ENCODE measurements around the gene TMEM116. TPM values are rescaled to one million over a fixed set of nuclear protein-coding genes. Genes with fewer than 3 reads are reported as not detected.
"Not testable (repeated sequence)": the region's sequence is repeated elsewhere in the genome, so short reads cannot be mapped to it uniquely, and the experiment has no call there.

TMEM116 gene
- total RNA-seq, 1 experiment from 2014 or later = 22.1 TPM

GRCh38 chr12:111976291-111976690, 36.7 kb downstream of the TMEM116 start:
- no peak for DNase-seq (ENCODE audit: low spot score)

- no peak for DNase-seq (ENCODE audit: low spot score)
These were observed 37.6 kb downstream of the TMEM116 start for GRCh38 chr12:111975161-111975931.

GRCh38 chr12:111971800-111972199, 41.2 kb downstream of the TMEM116 start:
- no peak for DNase-seq (ENCODE audit: low spot score)

- DNase-seq (ENCODE audit: low spot score) = no peak
These were observed 48.0 kb downstream of the TMEM116 start for GRCh38 chr12:111964935-111965334.

GRCh38 chr12:111959518-111959917, 53.4 kb downstream of the TMEM116 start:
- DNase-seq (ENCODE audit: low spot score) = not testable (repeated sequence)

GRCh38 chr12:111957224-111957623, 55.7 kb downstream of the TMEM116 start:
- DNase-seq (ENCODE audit: low spot score) = not testable (repeated sequence)

- no peak for DNase-seq (ENCODE audit: low spot score)
These were observed 58.0 kb downstream of the TMEM116 start for GRCh38 chr12:111954969-111955368.

GRCh38 chr12:111953455-111953854, 59.5 kb downstream of the TMEM116 start:
- DNase-seq (ENCODE audit: low spot score) = no peak

- DNase-seq (ENCODE audit: low spot score) = not testable (repeated sequence)
These were observed 60.7 kb downstream of the TMEM116 start for GRCh38 chr12:111952084-111952787.

GRCh38 chr12:111950961-111951676, 61.8 kb downstream of the TMEM116 start:
- not testable (repeated sequence) for DNase-seq (ENCODE audit: low spot score)

- no peak for DNase-seq (ENCODE audit: low spot score)
These were observed 69.0 kb downstream of the TMEM116 start for GRCh38 chr12:111943929-111944328.

GRCh38 chr12:111942557-111942956, 70.4 kb downstream of the TMEM116 start:
- DNase-seq (ENCODE audit: low spot score) = peak; percentile 22

- no peak for DNase-seq (ENCODE audit: low spot score)
These were observed 75.5 kb downstream of the TMEM116 start for GRCh38 chr12:111937429-111937828.

- no peak for DNase-seq (ENCODE audit: low spot score)
These were observed 76.1 kb downstream of the TMEM116 start for GRCh38 chr12:111936869-111937268.

GRCh38 chr12:111932241-111932640, 80.7 kb downstream of the TMEM116 start:
- no peak for DNase-seq (ENCODE audit: low spot score)

- DNase-seq (ENCODE audit: low spot score) = no peak
These were observed 85.6 kb downstream of the TMEM116 start for GRCh38 chr12:111927346-111927745.

- no peak for DNase-seq (ENCODE audit: low spot score)
These were observed 86.3 kb downstream of the TMEM116 start for GRCh38 chr12:111926631-111927030.

GRCh38 chr12:111925171-111925570, 87.8 kb downstream of the TMEM116 start:
- DNase-seq (ENCODE audit: low spot score) = no peak

- no peak for DNase-seq (ENCODE audit: low spot score)
These were observed 105.2 kb downstream of the TMEM116 start for GRCh38 chr12:111907740-111908139.

GRCh38 chr12:111905502-111905901, 107.5 kb downstream of the TMEM116 start:
- no peak for DNase-seq (ENCODE audit: low spot score)

- DNase-seq (ENCODE audit: low spot score) = no peak
These were observed 108.5 kb downstream of the TMEM116 start for GRCh38 chr12:111904446-111904975.

- DNase-seq (ENCODE audit: low spot score) = no peak
These were observed 111.8 kb downstream of the TMEM116 start for GRCh38 chr12:111901182-111901581.
